Neuronal stem cell (in vitro differentiated cells): ENCODE measurements around the gene XXYLT1.

Experiments used
- DNase-seq: peaks from one replicate; pipeline ENCODE4 v3.0.0-alpha.2; 2013; ENCODE audit warnings: low spot score
- H2AFZ ChIP-seq: one replicate; pipeline ENCODE4 v1.6.1; 2013; ENCODE audit warnings: mild to moderate bottlenecking, low read length, inconsistent platforms
- H2AK5ac ChIP-seq: 2 replicates; pipeline ENCODE4 v1.6.1; 2013; ENCODE audit warnings: low read depth, mild to moderate bottlenecking, inconsistent platforms, low read length, moderate library complexity, mixed read lengths
- H2BK120ac ChIP-seq: 2 replicates; pipeline ENCODE4 v1.6.1; 2013; ENCODE audit warnings: low read depth, mild to moderate bottlenecking, inconsistent platforms, low read length, moderate library complexity, mixed read lengths
- H2BK12ac ChIP-seq: one replicate; pipeline ENCODE4 v1.6.1; 2013; ENCODE audit warnings: low read length, inconsistent platforms
- H2BK15ac ChIP-seq: 2 replicates; pipeline ENCODE4 v1.6.1; 2013; ENCODE audit warnings: mild to moderate bottlenecking, low read length, inconsistent platforms, mixed read lengths
- H2BK5ac ChIP-seq: one replicate; pipeline ENCODE4 v1.6.1; 2013; ENCODE audit warnings: inconsistent platforms, mild to moderate bottlenecking, low read length, moderate library complexity
- H3K14ac ChIP-seq: one replicate; pipeline ENCODE4 v1.6.1; 2013; ENCODE audit warnings: low read length, inconsistent platforms
- H3K18ac ChIP-seq: 2 replicates; pipeline ENCODE4 v1.6.1; 2013; ENCODE audit warnings: low read length, inconsistent platforms
- H3K23ac ChIP-seq: 2 replicates; pipeline ENCODE4 v1.6.1; 2013; ENCODE audit warnings: low read depth, mild to moderate bottlenecking, mixed read lengths, low read length, inconsistent platforms; ENCODE audit not compliant: poor library complexity
- H3K27ac ChIP-seq: replicated peaks from 3 replicates; pipeline ENCODE4 v1.5.1; 2013; ENCODE audit warnings: low read length, inconsistent platforms
- H3K27me3 ChIP-seq, 3 experiments: 2 replicates each; pipeline ENCODE4 v1.6.1; 2013; ENCODE audit warnings: low read length in 3 of 3, mild to moderate bottlenecking in 2 of 3, inconsistent platforms in 1 of 3, low read depth in 1 of 3, mixed read lengths in 1 of 3, moderate library complexity in 1 of 3; ENCODE audit not compliant: control insufficient read depth in 3 of 3, insufficient read depth in 3 of 3
- H3K36me3 ChIP-seq, 2 donors: replicated peaks in 1 of 2; 2 replicates each; pipeline ENCODE4 v1.6.1; 2013; ENCODE audit warnings: low read length in 2 of 2; ENCODE audit not compliant: control insufficient read depth in 2 of 2, insufficient read depth in 2 of 2
- H3K4ac ChIP-seq: 2 replicates; pipeline ENCODE4 v1.6.1; 2013; ENCODE audit warnings: inconsistent platforms, mild to moderate bottlenecking, low read length, moderate library complexity
- H3K4me1 ChIP-seq, 2 donors: 1 replicate in 1 of 2; 2 replicates in 1 of 2; pipeline ENCODE4 v1.6.1; 2013; ENCODE audit warnings: low read length in 2 of 2, low read depth in 1 of 2; ENCODE audit not compliant: control insufficient read depth in 2 of 2, insufficient read depth in 1 of 2
- H3K4me2 ChIP-seq: one replicate; pipeline ENCODE4 v1.6.1; 2013; ENCODE audit warnings: mild to moderate bottlenecking, low read length, inconsistent platforms; ENCODE audit not compliant: insufficient read depth, poor library complexity, severe bottlenecking
- H3K4me3 ChIP-seq, 2 donors: 2 replicates each; pipeline ENCODE4 v1.5.1; 2013; ENCODE audit warnings: low read length in 2 of 2, mild to moderate bottlenecking in 2 of 2, inconsistent platforms in 1 of 2, moderate library complexity in 1 of 2
- H3K79me1 ChIP-seq: one replicate; pipeline ENCODE4 v1.6.1; 2013; ENCODE audit warnings: low read depth, mild to moderate bottlenecking, inconsistent platforms, low read length, moderate library complexity
- H3K9ac ChIP-seq: one replicate; pipeline ENCODE4 v1.6.1; 2013; ENCODE audit warnings: mild to moderate bottlenecking, low read depth, low read length, inconsistent platforms; ENCODE audit not compliant: poor library complexity
- H3K9me3 ChIP-seq, 2 donors: replicated peaks in 1 of 2; 2 replicates each; pipeline versions ENCODE3 to v1.6.1; 2013; ENCODE audit warnings: low read length in 2 of 2, mild to moderate bottlenecking in 2 of 2, inconsistent platforms in 1 of 2, low read depth in 1 of 2, mixed read lengths in 1 of 2, moderate library complexity in 1 of 2; ENCODE audit not compliant: control insufficient read depth in 2 of 2, insufficient read depth in 1 of 2
- H4K8ac ChIP-seq: one replicate; pipeline ENCODE4 v1.6.1; 2013; ENCODE audit warnings: low read depth, mild to moderate bottlenecking, inconsistent platforms, low read length, moderate library complexity
- H4K91ac ChIP-seq: one replicate; pipeline ENCODE4 v1.6.1; 2013; ENCODE audit warnings: low read length, low read depth, mild to moderate bottlenecking, inconsistent platforms; ENCODE audit not compliant: poor library complexity
- WGBS, 2 donors: extraction: QIAGEN DNeasy Blood & Tissue Kit; methylation state at CpG; one replicate each; pipeline ENCODE4 v1.1.7; 2013; ENCODE audit warnings: missing lambda C conversion rate in 2 of 2, mixed read lengths in 1 of 2; ENCODE audit not compliant: insufficient read length in 2 of 2, insufficient replicate concordance in 1 of 2; ENCODE audit errors: extremely low coverage in 2 of 2; 5-methylcytosine and 5-hydroxymethylcytosine counted together

Gene XXYLT1

DNA sequence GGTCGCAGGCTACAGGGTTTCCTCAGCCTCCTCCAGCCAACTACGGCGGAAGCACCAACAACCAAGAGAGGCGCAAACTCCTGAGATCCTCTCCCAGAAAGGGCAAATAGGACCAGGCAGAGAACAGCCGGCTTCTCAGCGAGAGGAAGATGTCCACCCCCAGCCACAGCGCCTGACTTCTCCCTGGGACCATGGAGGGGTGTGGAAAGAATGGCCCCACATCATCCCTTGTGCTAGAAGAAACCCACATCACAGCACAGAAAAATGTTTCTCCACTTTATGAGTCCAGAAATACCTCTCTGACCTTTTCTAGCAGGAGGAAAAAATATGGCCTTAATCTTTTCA is 105.7 kb downstream of the XXYLT1 start:
- no peaks in the 10 kb centered on the region for H3K36me3 ChIP-seq
- no peak overlapping the region for H2BK5ac ChIP-seq
- no peak overlapping the region for H2AK5ac ChIP-seq
- H2BK120ac ChIP-seq: no peak overlapping the region
- H3K4me2 ChIP-seq: no peak overlapping the region
- H3K18ac ChIP-seq: no peak overlapping the region
- H2BK15ac ChIP-seq: no peak overlapping the region
- H3K4me3 ChIP-seq: no peak overlapping the region
- H4K91ac ChIP-seq: no peak overlapping the region
- H3K27ac ChIP-seq: no peak overlapping the region
- no peak overlapping the region for H3K4ac ChIP-seq
- no peak overlapping the region for H3K9ac ChIP-seq
- no peak overlapping the region for H2BK12ac ChIP-seq
- H3K27me3 ChIP-seq: no peaks in the 10 kb centered on the region
- H2AFZ ChIP-seq: no peak overlapping the region
- H4K8ac ChIP-seq: no peak overlapping the region
- no peak overlapping the region for H3K23ac ChIP-seq
- WGBS, 2 donors: no CpG with 5 or more reads among the region's 7 CpGs
- H3K4me1 ChIP-seq: peaks cover 2 to 4% of the 10 kb centered on the region in 2 donors
- no peaks in the 10 kb centered on the region for H3K79me1 ChIP-seq
- no peak for DNase-seq
- no peak overlapping the region for H3K14ac ChIP-seq
- H3K9me3 ChIP-seq: no peaks in the 10 kb centered on the region

DNA sequence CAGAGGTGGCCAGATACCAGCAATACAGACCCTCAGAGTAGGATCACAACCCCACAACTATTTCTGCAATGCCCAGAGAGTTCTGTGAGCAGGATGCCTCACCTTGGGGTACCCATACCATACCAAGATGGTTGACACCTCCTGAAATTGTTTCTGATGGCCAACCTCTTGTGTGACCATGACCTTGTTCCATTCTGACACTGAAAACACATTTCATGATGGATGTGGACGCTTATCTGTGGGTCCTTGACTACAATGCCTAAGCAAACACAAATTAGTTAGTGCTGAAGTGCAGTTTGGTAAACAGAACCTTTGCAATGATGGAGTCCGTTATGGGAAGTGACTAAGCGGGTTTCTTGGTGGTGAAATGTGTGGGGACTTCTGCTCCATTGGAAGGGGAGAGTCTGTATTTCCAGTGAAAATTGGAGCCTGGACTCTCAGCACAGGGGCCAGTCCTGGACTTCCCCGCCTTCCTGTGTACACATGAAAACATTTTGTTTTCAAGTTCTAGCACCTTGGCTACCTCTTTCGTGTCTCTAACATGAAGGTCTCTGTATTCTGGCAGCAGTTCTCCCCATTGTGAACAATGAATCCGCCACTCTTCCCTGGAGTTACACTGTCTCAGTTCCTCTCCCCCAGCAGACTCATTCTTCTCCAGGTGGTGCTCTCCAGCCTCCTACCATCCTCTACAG is 106.2 kb downstream of the XXYLT1 start:
- no CpG with 5 or more reads among the region's 6 CpGs for whole genome bisulfite sequencing, 2 donors
- Histone ChIP-seq H3K36me3 (no peaks in the 10 kb centered on the region), H3K79me1 (no peaks in the 10 kb centered on the region), H3K4me2 (no peak overlapping the region), H3K23ac (no peak overlapping the region), H3K27me3 (no peaks in the 10 kb centered on the region), H2BK120ac (no peak overlapping the region), H3K9me3 (no peaks in the 10 kb centered on the region), H4K91ac (no peak overlapping the region), H3K18ac (no peak overlapping the region), H2AFZ (no peak overlapping the region), H2BK5ac (no peak overlapping the region), H3K4me3 (no peak overlapping the region), H3K27ac (no peak overlapping the region), H3K4ac (no peak overlapping the region), H4K8ac (no peak overlapping the region), H2BK15ac (no peak overlapping the region), H2AK5ac (no peak overlapping the region), H3K14ac (no peak overlapping the region), H2BK12ac (no peak overlapping the region), H3K4me1 (peaks cover 2 to 6% of the 10 kb centered on the region in 2 donors), H3K9ac (no peak overlapping the region)
- DNase-seq: no peak

DNA sequence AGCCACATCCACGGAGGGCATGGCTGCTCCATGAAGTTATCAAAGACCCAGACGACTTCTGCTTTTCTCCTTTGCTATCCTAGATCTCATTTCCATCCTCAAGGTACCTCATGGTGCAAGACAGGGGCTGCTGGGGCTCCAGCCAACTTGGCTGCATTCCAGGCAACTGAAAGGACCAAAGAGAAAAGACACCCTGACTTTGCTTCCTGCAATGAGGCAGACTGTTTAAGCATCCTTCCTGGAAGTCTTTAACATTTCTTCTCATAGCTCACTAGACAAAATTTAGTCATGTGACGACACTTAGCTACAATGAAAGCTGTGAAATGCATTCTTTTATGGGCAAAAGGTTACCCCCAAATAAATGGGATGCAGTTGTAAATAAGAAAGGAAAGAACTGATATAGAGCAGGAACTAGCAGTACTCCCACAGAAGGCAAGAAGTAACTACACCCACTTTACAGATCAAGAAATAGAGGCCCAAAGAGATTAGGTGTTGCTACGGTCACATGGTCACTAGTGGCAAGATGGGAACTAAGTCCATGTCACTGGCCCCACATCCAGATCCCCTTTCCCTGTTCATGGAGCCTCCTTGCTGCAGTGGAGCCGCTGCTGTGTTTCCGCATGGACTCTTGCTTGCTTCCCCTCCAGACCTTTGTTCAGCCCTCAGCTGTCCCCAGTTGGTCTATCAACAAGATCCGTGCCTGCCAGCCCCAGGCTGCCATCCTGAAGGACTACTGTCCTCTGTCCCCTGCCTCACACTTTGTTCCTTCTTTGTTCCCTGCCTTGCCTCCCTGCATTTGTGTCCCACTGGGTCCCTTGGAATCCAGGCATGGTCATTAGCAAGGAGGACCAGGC is 107.0 kb downstream of the XXYLT1 start:
- Histone ChIP-seq H3K14ac (peak overlapping the region; percentile 61), H3K9ac (no peak overlapping the region), H4K91ac (no peak overlapping the region), H2BK12ac (no peak overlapping the region), H3K36me3 (no peaks in the 10 kb centered on the region), H3K18ac (peak overlapping the region; percentile 5), H3K4ac (no peak overlapping the region), H3K79me1 (no peaks in the 10 kb centered on the region), H2AK5ac (peak overlapping the region; percentile 21), H2BK120ac (no peak overlapping the region), H4K8ac (no peak overlapping the region), H3K27ac (no peak overlapping the region), H3K4me1 (peaks cover 2 to 6% of the 10 kb centered on the region in 2 donors), H3K27me3 (no peaks in the 10 kb centered on the region), H2BK15ac (no peak overlapping the region), H2AFZ (no peak overlapping the region), H3K9me3 (no peaks in the 10 kb centered on the region), H2BK5ac (no peak overlapping the region), H3K4me2 (no peak overlapping the region), H3K23ac (no peak overlapping the region), H3K4me3 (no peak overlapping the region)
- WGBS, 2 donors: no CpG with 5 or more reads among the region's 7 CpGs
- no peak for DNase-seq

DNA sequence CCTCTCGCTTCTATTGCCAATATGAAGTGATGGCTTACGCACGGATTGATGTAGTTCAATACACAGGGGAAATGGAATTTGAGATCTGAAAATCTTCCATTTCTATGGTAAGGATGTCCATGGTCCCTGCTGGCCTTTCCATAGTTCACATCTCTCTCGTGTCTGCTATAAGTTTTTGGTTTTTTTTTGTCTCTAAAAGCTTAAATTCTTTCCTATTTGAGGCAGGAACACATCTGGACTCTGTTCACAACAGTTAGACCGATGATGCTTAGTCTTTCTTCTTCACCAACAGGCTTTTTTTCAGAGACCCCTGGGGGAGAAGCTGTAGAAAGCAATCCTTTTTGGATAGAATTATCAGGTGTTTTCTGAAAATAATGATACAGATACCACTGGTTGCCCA is 108.1 kb downstream of the XXYLT1 start:
- no peak overlapping the region for H3K23ac ChIP-seq
- H3K4ac ChIP-seq: no peak overlapping the region
- no peak for DNase-seq
- no peak overlapping the region for H3K14ac ChIP-seq
- no peak overlapping the region for H3K9ac ChIP-seq
- no peaks in the 10 kb centered on the region for H3K79me1 ChIP-seq
- H3K4me3 ChIP-seq: no peak overlapping the region
- WGBS, 2 donors: no CpG with 5 or more reads among the region's 5 CpGs
- no peak overlapping the region for H3K18ac ChIP-seq
- H3K27ac ChIP-seq: no peak overlapping the region
- no peaks in the 10 kb centered on the region for H3K9me3 ChIP-seq
- no peak overlapping the region for H4K8ac ChIP-seq
- H2AK5ac ChIP-seq: no peak overlapping the region
- H3K4me2 ChIP-seq: no peak overlapping the region
- H2AFZ ChIP-seq: no peak overlapping the region
- no peak overlapping the region for H2BK120ac ChIP-seq
- H3K27me3 ChIP-seq: no peaks in the 10 kb centered on the region
- peaks cover 2 to 6% of the 10 kb centered on the region in 2 donors for H3K4me1 ChIP-seq
- H3K36me3 ChIP-seq: no peaks in the 10 kb centered on the region
- no peak overlapping the region for H2BK15ac ChIP-seq
- no peak overlapping the region for H2BK5ac ChIP-seq
- H2BK12ac ChIP-seq: no peak overlapping the region
- no peak overlapping the region for H4K91ac ChIP-seq
